Measurements from ENCODE around the gene L3MBTL4. TPM values are rescaled to one million over a fixed set of nuclear protein-coding genes. Genes with fewer than 3 reads are reported as not detected.
"Not testable (repeated sequence)": the region's sequence is repeated elsewhere in the genome, so short reads cannot be mapped to it uniquely, and the experiment has no call there.

Gene L3MBTL4
- total RNA-seq, 1 donor: 0.36 TPM

DNA sequence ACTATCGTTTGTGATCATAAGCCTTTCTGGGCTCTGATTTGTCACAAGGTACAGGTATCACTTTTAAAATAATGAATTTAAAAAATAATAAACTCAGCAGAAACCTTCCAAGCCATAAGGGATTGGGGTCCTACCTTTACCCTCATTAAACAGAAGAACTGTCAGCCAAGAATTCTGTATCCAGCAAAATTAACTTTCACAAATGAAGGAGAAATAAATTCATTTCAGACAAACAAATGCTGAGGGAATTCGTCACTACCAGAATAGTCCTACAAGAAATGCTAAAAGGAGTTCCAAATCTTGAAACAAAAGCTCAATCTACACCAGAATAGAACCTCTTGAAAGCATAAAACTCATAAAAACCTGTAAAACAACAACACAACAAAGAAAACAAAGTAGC is 25.7 kb downstream of the L3MBTL4 start:
- H3K27ac ChIP-seq (ENCODE audit: low read depth, low read length): no peak overlapping the region
- H3K9me3 ChIP-seq (ENCODE audit: low read depth, low read length): no peaks in the 10 kb centered on the region
- H3K36me3 ChIP-seq (ENCODE audit: insufficient read depth, low read length): no peaks in the 10 kb centered on the region
- no peak overlapping the region for H3K4me2 ChIP-seq (ENCODE audit: insufficient read depth, low read length)
- H4K20me1 ChIP-seq (ENCODE audit: insufficient read depth, low read length): no peaks in the 10 kb centered on the region
- TF ChIP-seq, protein P1, sequence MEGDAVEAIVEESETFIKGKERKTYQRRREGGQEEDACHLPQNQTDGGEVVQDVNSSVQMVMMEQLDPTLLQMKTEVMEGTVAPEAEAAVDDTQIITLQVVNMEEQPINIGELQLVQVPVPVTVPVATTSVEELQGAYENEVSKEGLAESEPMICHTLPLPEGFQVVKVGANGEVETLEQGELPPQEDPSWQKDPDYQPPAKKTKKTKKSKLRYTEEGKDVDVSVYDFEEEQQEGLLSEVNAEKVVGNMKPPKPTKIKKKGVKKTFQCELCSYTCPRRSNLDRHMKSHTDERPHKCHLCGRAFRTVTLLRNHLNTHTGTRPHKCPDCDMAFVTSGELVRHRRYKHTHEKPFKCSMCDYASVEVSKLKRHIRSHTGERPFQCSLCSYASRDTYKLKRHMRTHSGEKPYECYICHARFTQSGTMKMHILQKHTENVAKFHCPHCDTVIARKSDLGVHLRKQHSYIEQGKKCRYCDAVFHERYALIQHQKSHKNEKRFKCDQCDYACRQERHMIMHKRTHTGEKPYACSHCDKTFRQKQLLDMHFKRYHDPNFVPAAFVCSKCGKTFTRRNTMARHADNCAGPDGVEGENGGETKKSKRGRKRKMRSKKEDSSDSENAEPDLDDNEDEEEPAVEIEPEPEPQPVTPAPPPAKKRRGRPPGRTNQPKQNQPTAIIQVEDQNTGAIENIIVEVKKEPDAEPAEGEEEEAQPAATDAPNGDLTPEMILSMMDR (IDR thresholded peaks at IDR 0.05; ENCODE audit: extremely low read depth, low read depth, low read length): no peak
- no peak for DNase-seq (ENCODE audit: insufficient read length, low spot score, missing footprints)
- H2AFZ ChIP-seq (ENCODE audit: low read length): no peak overlapping the region
- no peaks in the 10 kb centered on the region for H3K27me3 ChIP-seq (ENCODE audit: insufficient read depth, low read length)
- no peak overlapping the region for H3K4me3 ChIP-seq (ENCODE audit: insufficient read depth, low read length)
- no peaks in the 10 kb centered on the region for H3K79me2 ChIP-seq (ENCODE audit: insufficient read depth, low read length)
- H3K4me1 ChIP-seq (ENCODE audit: insufficient read depth, low read length): no peaks in the 10 kb centered on the region

DNA sequence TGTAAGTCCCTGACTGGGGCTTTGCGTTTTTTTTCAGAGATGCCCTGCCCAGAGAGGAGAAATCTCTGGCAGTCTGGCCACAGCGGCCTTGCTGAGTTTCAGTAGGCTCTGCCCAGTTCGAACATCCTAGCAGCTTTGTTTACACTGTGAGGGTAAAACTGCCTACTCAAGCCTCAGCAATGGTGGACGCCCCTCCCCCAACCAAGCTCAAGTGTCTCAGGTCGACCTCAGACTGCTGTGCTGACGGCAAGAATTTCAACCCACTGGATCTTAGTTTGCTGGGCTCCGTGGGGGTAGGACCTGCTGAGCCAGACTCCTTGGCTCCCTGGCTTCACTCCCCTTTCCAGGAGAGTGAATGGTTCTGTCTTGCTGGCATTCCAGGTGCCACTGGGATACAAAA is 31.7 kb downstream of the L3MBTL4 start:
- no peaks in the 10 kb centered on the region for H3K79me2 ChIP-seq (ENCODE audit: insufficient read depth, low read length)
- H3K27ac ChIP-seq (ENCODE audit: low read depth, low read length): no peak overlapping the region
- H3K4me2 ChIP-seq (ENCODE audit: insufficient read depth, low read length): no peak overlapping the region
- no peak overlapping the region for H3K4me3 ChIP-seq (ENCODE audit: insufficient read depth, low read length)
- TF ChIP-seq, protein P1 (IDR thresholded peaks at IDR 0.05; ENCODE audit: extremely low read depth, low read depth, low read length): no peak
- no peaks in the 10 kb centered on the region for H4K20me1 ChIP-seq (ENCODE audit: insufficient read depth, low read length)
- no peaks in the 10 kb centered on the region for H3K4me1 ChIP-seq (ENCODE audit: insufficient read depth, low read length)
- no peaks in the 10 kb centered on the region for H3K27me3 ChIP-seq (ENCODE audit: insufficient read depth, low read length)
- DNase-seq (ENCODE audit: insufficient read length, low spot score, missing footprints): no peak
- no peaks in the 10 kb centered on the region for H3K9me3 ChIP-seq (ENCODE audit: low read depth, low read length)
- no peak overlapping the region for H2AFZ ChIP-seq (ENCODE audit: low read length)
- no peaks in the 10 kb centered on the region for H3K36me3 ChIP-seq (ENCODE audit: insufficient read depth, low read length)

- H3K4me3 ChIP-seq (ENCODE audit: insufficient read depth, low read length); H3K79me2 ChIP-seq (ENCODE audit: insufficient read depth, low read length); H3K27ac ChIP-seq (ENCODE audit: low read depth, low read length); H3K4me1 ChIP-seq (ENCODE audit: insufficient read depth, low read length); H3K27me3 ChIP-seq (ENCODE audit: insufficient read depth, low read length); H4K20me1 ChIP-seq (ENCODE audit: insufficient read depth, low read length); H3K4me2 ChIP-seq (ENCODE audit: insufficient read depth, low read length); DNase-seq (ENCODE audit: insufficient read length, low spot score, missing footprints); H3K36me3 ChIP-seq (ENCODE audit: insufficient read depth, low read length); H3K9me3 ChIP-seq (ENCODE audit: low read depth, low read length); H2AFZ ChIP-seq (ENCODE audit: low read length): not testable (repeated sequence)
Measured at GRCh38 chr18:6377473-6377872, 37.2 kb downstream of the L3MBTL4 start.

DNA sequence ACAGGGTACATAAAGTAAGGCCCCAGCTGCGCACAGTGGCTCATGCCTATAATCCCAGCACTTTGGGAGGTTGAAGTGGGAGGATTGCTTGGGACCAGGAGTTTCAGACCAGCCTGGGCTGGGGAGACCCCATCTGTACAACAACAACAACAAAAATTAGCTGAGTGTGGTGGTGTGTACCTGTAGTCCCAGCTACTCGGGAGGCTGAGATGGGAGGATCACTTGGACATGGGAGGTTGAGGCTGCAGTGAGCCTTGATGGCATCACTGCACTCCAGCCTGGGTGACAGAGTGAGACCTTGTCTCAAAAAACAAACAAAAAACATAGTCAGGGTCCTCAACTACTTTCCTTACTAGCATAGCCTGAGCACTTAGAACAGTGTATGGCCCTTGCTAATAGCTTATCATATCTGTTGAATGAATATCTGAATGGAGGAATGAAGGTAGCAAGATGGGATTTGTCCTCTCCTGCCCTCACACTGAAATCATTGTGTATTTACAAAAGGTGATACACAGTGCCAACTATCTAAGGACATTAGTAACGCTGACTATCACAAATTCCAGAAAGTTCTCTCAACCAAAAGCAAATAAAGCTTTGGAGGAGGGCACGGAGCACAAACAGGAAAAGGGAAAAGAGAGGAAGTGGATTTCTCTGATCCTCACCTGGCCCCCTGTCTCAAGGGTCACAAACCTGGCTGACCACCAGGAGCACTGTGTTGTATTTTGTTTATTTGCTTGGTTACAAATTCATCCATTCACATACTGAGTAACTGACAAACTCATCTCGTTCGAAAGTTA is 38.1 kb downstream of the L3MBTL4 start:
- Histone ChIP-seq H3K4me2 (ENCODE audit: insufficient read depth, low read length) (no peak overlapping the region), H3K4me3 (ENCODE audit: insufficient read depth, low read length) (no peak overlapping the region), H3K4me1 (ENCODE audit: insufficient read depth, low read length) (no peaks in the 10 kb centered on the region), H3K79me2 (ENCODE audit: insufficient read depth, low read length) (no peaks in the 10 kb centered on the region), H3K27ac (ENCODE audit: low read depth, low read length) (no peak overlapping the region), H3K9me3 (ENCODE audit: low read depth, low read length) (no peaks in the 10 kb centered on the region), H2AFZ (ENCODE audit: low read length) (no peak overlapping the region), H4K20me1 (ENCODE audit: insufficient read depth, low read length) (no peaks in the 10 kb centered on the region), H3K36me3 (ENCODE audit: insufficient read depth, low read length) (no peaks in the 10 kb centered on the region), H3K27me3 (ENCODE audit: insufficient read depth, low read length) (no peaks in the 10 kb centered on the region)
- TF ChIP-seq, protein P1 (IDR thresholded peaks at IDR 0.05; ENCODE audit: extremely low read depth, low read depth, low read length): no peak
- no peak for DNase-seq (ENCODE audit: insufficient read length, low spot score, missing footprints)

Data from osteoblast (primary cell).